CD14-positive monocyte (primary cell): Measurements from ENCODE around the gene NEK6. TPM values are rescaled to one million over a fixed set of nuclear protein-coding genes. Genes with fewer than 3 reads are reported as not detected.
A peak's percentile ranks its signal among the peaks of the same experiment; 100 is the strongest.

Source experiments
- DNase-seq, 3 donors: peaks; one replicate each; pipeline ENCODE4 v3.0.0-alpha.2; 2011 to 2022
- H2AFZ ChIP-seq: 2 replicates; pipeline ENCODE4 v1.6.0; 2012; ENCODE audit warnings: mild to moderate bottlenecking, low read depth, low read length, inconsistent platforms; ENCODE audit not compliant: insufficient read depth, poor library complexity, severe bottlenecking
- H3K27ac ChIP-seq, 2 donors: 1 replicate in 1 of 2; 2 replicates in 1 of 2; pipeline ENCODE4 v1.5.1; 2012 to 2013; ENCODE audit warnings: low read length in 2 of 2, control low read depth in 1 of 2, inconsistent platforms in 1 of 2, low read depth in 1 of 2, mild to moderate bottlenecking in 1 of 2
- H3K27me3 ChIP-seq, 2 donors: one replicate each; pipeline versions ENCODE4 v1.6.0 to v1.6.1; 2011 to 2013; ENCODE audit warnings: low read length in 2 of 2; ENCODE audit not compliant: control insufficient read depth in 2 of 2, insufficient read depth in 2 of 2
- H3K36me3 ChIP-seq, 2 donors: replicated peaks in 1 of 2; 1 replicate in 1 of 2; 2 replicates in 1 of 2; pipeline versions ENCODE4 v1.5.1 to v1.6.1; 2012 to 2013; ENCODE audit warnings: low read length in 2 of 2, control low read depth in 1 of 2, inconsistent platforms in 1 of 2, mild to moderate bottlenecking in 1 of 2; ENCODE audit not compliant: insufficient read depth in 2 of 2, control insufficient read depth in 1 of 2
- H3K4me1 ChIP-seq, 2 donors: 1 replicate in 1 of 2; 2 replicates in 1 of 2; pipeline versions ENCODE4 v1.5.1 to v1.6.1; 2012 to 2013; ENCODE audit warnings: low read length in 2 of 2, control low read depth in 1 of 2, inconsistent platforms in 1 of 2, mild to moderate bottlenecking in 1 of 2, moderate library complexity in 1 of 2; ENCODE audit not compliant: insufficient read depth in 2 of 2, control insufficient read depth in 1 of 2
- H3K4me2 ChIP-seq: replicated peaks from 2 replicates; pipeline ENCODE3; 2012; ENCODE audit warnings: low read length, moderate library complexity, mild to moderate bottlenecking; ENCODE audit not compliant: poor library complexity, severe bottlenecking; ENCODE audit errors: extremely low read depth
- H3K4me3 ChIP-seq, 3 experiments: fragments of 200-600 bp in 1 of 3; sonication (generic) in 1 of 3; replicated peaks in 1 of 3; 1 replicate in 2 of 3; 2 replicates in 1 of 3; pipeline ENCODE4 v1.5.1; 2011 to 2013; ENCODE audit warnings: low read length in 3 of 3, mild to moderate bottlenecking in 3 of 3, control low read depth in 2 of 3, low read depth in 2 of 3, inconsistent platforms in 1 of 3, moderate library complexity in 1 of 3
- H3K79me2 ChIP-seq: 2 replicates; pipeline ENCODE4 v1.6.0; 2012; ENCODE audit warnings: mild to moderate bottlenecking, control low read depth, inconsistent platforms, low read length, moderate library complexity; ENCODE audit not compliant: insufficient read depth
- H3K9ac ChIP-seq: 2 replicates; pipeline ENCODE4 v1.6.0; 2017; ENCODE audit warnings: low read length, mild to moderate bottlenecking; ENCODE audit not compliant: insufficient read depth, poor library complexity, severe bottlenecking
- H3K9me3 ChIP-seq, 2 donors: replicated peaks in 1 of 2; 1 replicate in 1 of 2; 2 replicates in 1 of 2; pipeline versions ENCODE4 v1.5.1 to v1.6.1; 2012 to 2013; ENCODE audit warnings: low read length in 2 of 2, control low read depth in 1 of 2; ENCODE audit not compliant: control insufficient read depth in 1 of 2, insufficient read depth in 1 of 2
- H4K20me1 ChIP-seq: 2 replicates; pipeline ENCODE4 v1.6.0; 2012; ENCODE audit warnings: mild to moderate bottlenecking, low read length, control low read depth, moderate library complexity; ENCODE audit not compliant: insufficient read depth
- H3K27ac Mint-ChIP-seq, 7 donors: one replicate each; pipeline ENCODE4 v1.8.0; 2020; ENCODE audit warnings: mild to moderate bottlenecking in 7 of 7, mixed read lengths in 7 of 7, moderate library complexity in 6 of 7, inconsistent platforms in 2 of 7
- H3K27me3 Mint-ChIP-seq, 3 donors: one replicate each; pipeline ENCODE4 v1.8.0; 2021 to 2022; ENCODE audit warnings: low read depth in 3 of 3, mild to moderate bottlenecking in 3 of 3, mixed read lengths in 3 of 3, moderate library complexity in 3 of 3, inconsistent platforms in 1 of 3
- H3K36me3 Mint-ChIP-seq, 2 donors: one replicate each; pipeline ENCODE4 v1.8.0; 2020; ENCODE audit warnings: mixed read lengths in 2 of 2, inconsistent platforms in 1 of 2, mild to moderate bottlenecking in 1 of 2
- H3K4me1 Mint-ChIP-seq: one replicate; pipeline ENCODE4 v1.8.0; 2020; ENCODE audit warnings: mild to moderate bottlenecking, mixed read lengths
- H3K4me3 Mint-ChIP-seq, 2 donors: one replicate each; pipeline ENCODE4 v1.8.0; 2020; ENCODE audit warnings: mild to moderate bottlenecking in 2 of 2, mixed read lengths in 2 of 2, moderate library complexity in 1 of 2
- H3K9me3 Mint-ChIP-seq, 7 donors: one replicate each; pipeline ENCODE4 v1.8.0; 2020 to 2022; ENCODE audit warnings: mixed read lengths in 7 of 7, mild to moderate bottlenecking in 6 of 7, moderate library complexity in 6 of 7, inconsistent platforms in 2 of 7
- CTCF ChIP-seq: fragments of 200-600 bp; IDR thresholded peaks from one replicate; pipeline ENCODE4 v1.8.0; 2022; ENCODE audit warnings: antibody characterized with exemption, mild to moderate bottlenecking
- WGBS: methylation state at CpG from one replicate; pipeline ENCODE4 v1.1.5; 2013; ENCODE audit warnings: missing lambda C conversion rate; ENCODE audit not compliant: insufficient coverage; 5-methylcytosine and 5-hydroxymethylcytosine counted together
- intact Hi-C, 2 donors: fragments of 100-400 bp; cut with micrococcal nuclease; formaldehyde crosslinking; loops; one replicate each; pipeline versions ENCODE4 v1.15.0 to v1.15.1; 2023
- polyA plus RNA-seq, 3 donors: library from polyadenylated mRNA; depleted of rRNA in 1 of 3; unstranded in 2 of 3; stranded (reverse) in 1 of 3; fragments of 300-500 nt in 2 of 3; fragments of >200 nt in 1 of 3; fragmentation: Illumina TruSeq in 2 of 3; gene quantifications; 1 replicate in 2 of 3; 2 replicates in 1 of 3; pipeline ENCODE4 v1.2.3, GENCODE V29; 2012 to 2021

The NEK6 gene
- polyA plus RNA-seq, 3 donors, result 26.1 to 46.0 (median 35.8) TPM

GRCh38 chr9:124248066-124248465 is 9.7 kb upstream of the NEK6 start:
- no peak overlapping the region for H3K4me3 ChIP-seq
- WGBS, result 97% methylated on average over 3 of the region's 3 CpGs
- TF ChIP-seq CTCF, result no peak

GRCh38 chr9:124248960-124249359 is 8.8 kb upstream of the NEK6 start:
- Mint-ChIP-seq H3K36me3 (no peaks in the 10 kb centered on the region), H3K4me1 (peaks cover 6% of the 10 kb centered on the region), H3K27ac (no peak overlapping the region), H3K27me3 (peaks cover 0 to 10% (median 0%) of the 10 kb centered on the region in 3 donors), H3K9me3 (peaks cover 0 to 3% (median 0%) of the 10 kb centered on the region in 7 donors), H3K4me3 (no peak overlapping the region)
- H2AFZ ChIP-seq, result no peak overlapping the region
- H3K9me3 ChIP-seq, result no peaks in the 10 kb centered on the region
- H4K20me1 ChIP-seq, result no peaks in the 10 kb centered on the region
- H3K4me1 ChIP-seq, result peaks cover 2 to 4% of the 10 kb centered on the region in 2 donors
- no peak overlapping the region for H3K27ac ChIP-seq
- intact Hi-C loops, result no loop called here
- WGBS, result 72% methylated on average over 2 of the region's 4 CpGs
- H3K4me2 ChIP-seq, result no peak overlapping the region
- TF ChIP-seq CTCF, result no peak
- DNase-seq, result no peak
- H3K36me3 ChIP-seq, result no peaks in the 10 kb centered on the region
- no peaks in the 10 kb centered on the region for H3K79me2 ChIP-seq
- no peak overlapping the region for H3K4me3 ChIP-seq
- no peaks in the 10 kb centered on the region for H3K27me3 ChIP-seq
- H3K9ac ChIP-seq, result no peak overlapping the region

More at GRCh38 chr9:124248066-124248465, 9.7 kb upstream of the NEK6 start:
- Mint-ChIP-seq H3K4me3 (no peak overlapping the region), H3K9me3 (peaks cover 0 to 3% (median 0%) of the 10 kb centered on the region in 7 donors), H3K27me3 (peaks cover 0 to 10% (median 0%) of the 10 kb centered on the region in 3 donors), H3K36me3 (no peaks in the 10 kb centered on the region), H3K27ac (peak overlapping the region in 1 of 7 donors; percentile 31), H3K4me1 (peaks cover 7% of the 10 kb centered on the region)
- Histone ChIP-seq H3K36me3 (no peaks in the 10 kb centered on the region), H3K27me3 (no peaks in the 10 kb centered on the region), H2AFZ (no peak overlapping the region), H3K4me2 (no peak overlapping the region), H3K4me1 (peaks cover 6 to 11% of the 10 kb centered on the region in 2 donors), H3K9ac (no peak overlapping the region), H3K9me3 (no peaks in the 10 kb centered on the region), H3K79me2 (no peaks in the 10 kb centered on the region), H3K27ac (no peak overlapping the region), H4K20me1 (no peaks in the 10 kb centered on the region)
- intact Hi-C loops, result no loop called here
- no peak for DNase-seq
